Liver (tissue), 3 donors: Measurements from ENCODE around the gene ZBTB47.

Experiments used
- MAX ChIP-seq: IDR thresholded peaks from 2 replicates; pipeline ENCODE4 v1.6.1; 2016; ENCODE audit warnings: antibody characterized with exemption
- RAD21 ChIP-seq, 2 donors: IDR thresholded peaks; 2 replicates each; pipeline ENCODE4 v1.6.1; 2016; ENCODE audit warnings: antibody characterized with exemption in 2 of 2, mild to moderate bottlenecking in 2 of 2
- TF ChIP-seq, protein P1 (sequence below): IDR thresholded peaks from 2 replicates; pipeline ENCODE4 v1.6.1; 2016; ENCODE audit warnings: antibody characterized with exemption, mild to moderate bottlenecking
- TF ChIP-seq, protein P2 (sequence below): fragments of 150-350 bp; IDR thresholded peaks from 2 replicates; pipeline ENCODE4 v1.5.1; 2017; ENCODE audit warnings: improper control_type of control experiment, low read depth, low read length; ENCODE audit not compliant: missing input control
- donor health status: healthy.
- donor health status: healthy.

DNA sequence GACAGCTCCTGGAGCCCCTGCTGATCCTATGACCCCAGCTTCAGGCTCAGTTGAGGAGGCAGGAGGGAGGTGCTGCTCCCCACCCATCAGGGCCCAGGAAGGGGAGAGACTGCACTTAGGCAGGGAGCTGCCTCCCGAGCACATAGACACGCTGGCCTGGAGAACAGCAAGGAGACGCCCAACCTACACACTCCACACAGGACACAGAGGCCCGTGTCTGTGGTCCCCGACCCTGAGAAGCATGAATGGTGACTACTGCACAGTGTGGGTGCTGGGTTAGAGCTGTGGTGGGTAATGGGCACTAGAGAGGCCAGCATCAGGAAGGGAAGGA, 50.2 kb downstream of the ZBTB47 start:
- TF ChIP-seq, protein P1, sequence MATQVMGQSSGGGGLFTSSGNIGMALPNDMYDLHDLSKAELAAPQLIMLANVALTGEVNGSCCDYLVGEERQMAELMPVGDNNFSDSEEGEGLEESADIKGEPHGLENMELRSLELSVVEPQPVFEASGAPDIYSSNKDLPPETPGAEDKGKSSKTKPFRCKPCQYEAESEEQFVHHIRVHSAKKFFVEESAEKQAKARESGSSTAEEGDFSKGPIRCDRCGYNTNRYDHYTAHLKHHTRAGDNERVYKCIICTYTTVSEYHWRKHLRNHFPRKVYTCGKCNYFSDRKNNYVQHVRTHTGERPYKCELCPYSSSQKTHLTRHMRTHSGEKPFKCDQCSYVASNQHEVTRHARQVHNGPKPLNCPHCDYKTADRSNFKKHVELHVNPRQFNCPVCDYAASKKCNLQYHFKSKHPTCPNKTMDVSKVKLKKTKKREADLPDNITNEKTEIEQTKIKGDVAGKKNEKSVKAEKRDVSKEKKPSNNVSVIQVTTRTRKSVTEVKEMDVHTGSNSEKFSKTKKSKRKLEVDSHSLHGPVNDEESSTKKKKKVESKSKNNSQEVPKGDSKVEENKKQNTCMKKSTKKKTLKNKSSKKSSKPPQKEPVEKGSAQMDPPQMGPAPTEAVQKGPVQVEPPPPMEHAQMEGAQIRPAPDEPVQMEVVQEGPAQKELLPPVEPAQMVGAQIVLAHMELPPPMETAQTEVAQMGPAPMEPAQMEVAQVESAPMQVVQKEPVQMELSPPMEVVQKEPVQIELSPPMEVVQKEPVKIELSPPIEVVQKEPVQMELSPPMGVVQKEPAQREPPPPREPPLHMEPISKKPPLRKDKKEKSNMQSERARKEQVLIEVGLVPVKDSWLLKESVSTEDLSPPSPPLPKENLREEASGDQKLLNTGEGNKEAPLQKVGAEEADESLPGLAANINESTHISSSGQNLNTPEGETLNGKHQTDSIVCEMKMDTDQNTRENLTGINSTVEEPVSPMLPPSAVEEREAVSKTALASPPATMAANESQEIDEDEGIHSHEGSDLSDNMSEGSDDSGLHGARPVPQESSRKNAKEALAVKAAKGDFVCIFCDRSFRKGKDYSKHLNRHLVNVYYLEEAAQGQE: no peak
- TF ChIP-seq MAX (no peak), RAD21 (IDR thresholded peaks at IDR 0.05) (no peak)
- TF ChIP-seq, protein P2, sequence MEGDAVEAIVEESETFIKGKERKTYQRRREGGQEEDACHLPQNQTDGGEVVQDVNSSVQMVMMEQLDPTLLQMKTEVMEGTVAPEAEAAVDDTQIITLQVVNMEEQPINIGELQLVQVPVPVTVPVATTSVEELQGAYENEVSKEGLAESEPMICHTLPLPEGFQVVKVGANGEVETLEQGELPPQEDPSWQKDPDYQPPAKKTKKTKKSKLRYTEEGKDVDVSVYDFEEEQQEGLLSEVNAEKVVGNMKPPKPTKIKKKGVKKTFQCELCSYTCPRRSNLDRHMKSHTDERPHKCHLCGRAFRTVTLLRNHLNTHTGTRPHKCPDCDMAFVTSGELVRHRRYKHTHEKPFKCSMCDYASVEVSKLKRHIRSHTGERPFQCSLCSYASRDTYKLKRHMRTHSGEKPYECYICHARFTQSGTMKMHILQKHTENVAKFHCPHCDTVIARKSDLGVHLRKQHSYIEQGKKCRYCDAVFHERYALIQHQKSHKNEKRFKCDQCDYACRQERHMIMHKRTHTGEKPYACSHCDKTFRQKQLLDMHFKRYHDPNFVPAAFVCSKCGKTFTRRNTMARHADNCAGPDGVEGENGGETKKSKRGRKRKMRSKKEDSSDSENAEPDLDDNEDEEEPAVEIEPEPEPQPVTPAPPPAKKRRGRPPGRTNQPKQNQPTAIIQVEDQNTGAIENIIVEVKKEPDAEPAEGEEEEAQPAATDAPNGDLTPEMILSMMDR: no peak
